ENCODE results near the gene ZXDC.

- TF ChIP-seq POLR2A (IDR thresholded peaks at IDR 0.05) = no peak
- no peak for TF ChIP-seq CTCF (IDR thresholded peaks at IDR 0.05)
Observed at GRCh38 chr3:126424039-126424717, 51.5 kb downstream of the ZXDC start.

All from uterus (tissue), 2 donors.